ENCODE results near the gene FAM124A.
"Not testable (repeated sequence)": the region's sequence is repeated elsewhere in the genome, so short reads cannot be mapped to it uniquely, and the experiment has no call there.

FAM124A gene

DNA sequence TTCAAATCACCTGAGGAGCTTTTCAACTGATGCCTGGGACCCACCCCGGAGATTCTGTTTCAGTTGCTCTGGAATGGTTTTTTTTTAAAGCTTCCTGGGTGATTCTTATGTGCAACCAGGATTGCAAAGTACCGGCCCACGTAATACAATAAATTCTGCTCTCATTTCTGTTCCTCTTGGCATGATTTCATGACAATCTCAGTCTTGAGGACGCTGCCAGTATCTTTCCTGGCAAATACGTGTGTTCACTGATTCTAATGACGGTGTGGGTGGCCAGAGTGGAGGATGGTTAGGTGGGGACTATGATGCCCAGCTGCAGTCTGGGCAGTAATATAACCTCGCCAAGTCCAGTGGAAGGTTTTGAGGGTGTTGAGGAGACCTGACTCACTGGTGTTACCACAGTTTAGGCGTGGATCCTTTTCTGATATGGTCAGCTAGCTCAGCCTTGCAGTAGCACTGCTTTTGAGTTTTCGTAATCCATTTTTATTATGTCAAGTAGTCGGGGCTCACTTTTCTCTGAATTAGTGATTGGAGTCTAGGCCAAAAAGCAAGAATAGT is 49.4 kb downstream of the FAM124A start:
- DNase-seq, result no peak

GRCh38 chr13:51275101-51275500 is 52.9 kb downstream of the FAM124A start:
- DNase-seq, result no peak

DNA sequence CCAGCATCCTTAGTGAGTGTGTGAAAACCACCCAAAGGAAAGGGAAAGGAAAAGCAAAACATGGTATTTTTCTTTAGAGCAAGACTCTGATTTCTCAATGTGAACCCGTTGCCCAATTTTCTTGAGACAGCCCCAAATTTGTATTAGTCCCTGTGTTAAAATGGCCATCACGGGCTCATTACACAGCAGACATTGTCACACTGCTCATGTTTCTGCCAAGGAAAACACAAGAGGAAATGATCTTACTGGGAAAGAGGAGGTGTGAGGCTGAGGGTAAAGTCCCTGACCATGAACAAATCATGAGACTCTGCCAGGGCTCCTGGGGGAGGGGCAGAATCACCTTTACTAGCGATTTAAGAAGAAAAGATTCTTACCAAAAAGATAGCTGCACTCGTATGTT is 54.4 kb downstream of the FAM124A start:
- DNase-seq, result no peak

- no peak for DNase-seq
These were observed 55.7 kb downstream of the FAM124A start for GRCh38 chr13:51277928-51278327.

GRCh38 chr13:51278426-51279130 is 56.4 kb downstream of the FAM124A start:
- DNase-seq, result no peak

GRCh38 chr13:51280379-51280940 is 58.3 kb downstream of the FAM124A start:
- no peak for DNase-seq

DNA sequence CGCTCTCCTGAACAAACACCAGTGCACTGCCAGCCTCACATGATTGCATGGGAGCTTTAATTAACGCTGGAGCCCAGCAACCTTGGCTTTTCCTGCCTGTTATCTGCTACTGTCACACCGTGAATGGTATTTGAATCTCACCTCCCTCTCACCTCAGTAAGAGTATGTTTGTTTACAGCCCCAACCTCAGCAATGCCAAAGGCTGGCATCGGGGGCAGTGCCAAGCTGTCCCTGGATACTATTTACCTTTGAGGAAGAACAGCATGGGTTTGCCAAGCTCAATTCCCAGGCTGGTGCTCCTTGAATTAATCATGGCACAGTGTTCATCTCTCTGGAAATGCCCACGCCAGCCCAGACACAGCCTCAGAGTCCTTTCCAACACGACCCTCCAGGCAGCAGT is 60.1 kb downstream of the FAM124A start:
- no peak for DNase-seq

- DNase-seq, result not testable (repeated sequence)
These were observed 60.7 kb downstream of the FAM124A start for GRCh38 chr13:51282923-51283322.

DNA sequence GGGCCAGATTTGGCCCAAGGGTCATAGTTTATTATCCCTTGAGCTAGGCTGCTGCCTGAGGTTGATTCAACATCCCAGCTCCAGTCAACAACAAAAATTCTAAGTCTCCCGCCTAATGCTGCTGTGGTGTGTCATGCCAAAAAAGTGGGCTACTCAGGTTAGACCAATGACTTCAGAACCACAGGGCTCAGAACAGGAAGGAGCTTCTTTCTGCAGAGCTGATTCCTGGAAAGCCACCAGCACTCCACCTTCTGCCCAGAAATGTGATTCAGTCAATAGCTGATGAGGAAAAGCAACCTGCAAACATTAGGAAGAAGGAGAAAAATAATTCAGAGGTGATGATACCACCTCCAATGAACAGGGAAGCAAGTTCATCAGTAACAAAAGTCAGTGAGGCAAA is 61.2 kb downstream of the FAM124A start:
- no peak for DNase-seq

DNA sequence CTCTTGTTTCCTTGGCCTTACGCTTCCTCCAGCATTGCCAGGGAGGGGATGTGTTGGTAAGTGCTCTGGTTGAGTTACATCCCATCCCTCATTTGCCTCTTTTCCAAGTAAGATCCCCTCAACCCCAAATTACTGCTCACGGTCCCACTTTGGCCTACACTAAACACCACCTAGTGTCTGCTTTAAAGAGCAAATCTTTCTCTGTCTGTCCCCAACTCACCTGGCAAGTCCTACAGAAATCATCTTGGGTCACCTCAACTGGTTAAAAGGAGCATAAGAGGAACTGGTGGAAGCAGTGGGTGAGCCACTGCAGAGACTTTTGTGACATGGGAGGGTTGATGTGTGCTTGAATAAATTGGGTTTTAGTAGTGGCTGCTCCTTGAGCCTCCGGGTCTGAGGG is 62.1 kb downstream of the FAM124A start:
- DNase-seq, result no peak

DNA sequence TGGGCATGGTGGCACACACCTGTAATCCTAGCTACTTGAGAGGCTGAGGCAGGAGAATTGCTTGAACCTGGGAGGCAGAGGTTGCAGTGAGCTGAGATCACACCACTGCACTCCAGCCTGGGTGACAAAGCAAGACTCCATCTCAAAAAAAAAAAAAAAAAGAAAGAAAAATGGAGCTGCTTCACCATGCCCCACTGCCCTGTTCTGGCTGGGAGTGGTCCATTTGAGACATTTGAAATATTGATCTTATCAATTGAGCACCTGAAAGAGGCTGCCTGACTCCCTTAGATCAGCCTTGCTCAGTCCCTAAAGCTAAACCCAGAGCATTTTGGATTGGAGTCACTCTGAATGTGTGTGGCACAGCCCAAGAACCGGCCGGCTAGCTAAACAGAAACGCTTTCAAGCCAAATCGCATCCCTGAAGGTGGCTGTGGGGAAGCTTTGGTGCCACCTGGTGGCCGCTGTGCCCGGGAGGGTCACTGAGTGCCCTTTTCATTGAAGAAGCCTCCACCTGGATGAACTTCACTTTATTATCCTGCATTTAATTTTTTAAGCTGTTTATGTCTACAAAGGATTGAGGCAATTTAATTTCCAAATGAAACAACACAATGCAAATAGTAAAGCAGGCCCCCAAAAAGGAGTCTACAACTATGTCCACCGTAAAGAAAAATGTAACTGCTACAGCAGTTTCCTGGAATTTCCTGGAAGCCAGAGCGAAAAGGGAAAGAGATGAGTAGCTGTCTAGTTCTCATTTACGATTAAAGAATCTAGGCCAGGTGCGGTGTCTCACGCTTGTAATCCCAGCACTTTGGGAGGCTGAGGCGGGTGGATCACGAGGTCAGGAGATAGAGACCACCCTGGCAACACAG is 64.2 kb downstream of the FAM124A start:
- no peak for DNase-seq

- DNase-seq, result no peak
These were observed 65.6 kb downstream of the FAM124A start for GRCh38 chr13:51287758-51288157.

GRCh38 chr13:51288254-51288653 is 66.1 kb downstream of the FAM124A start:
- DNase-seq, result not testable (repeated sequence)

DNA sequence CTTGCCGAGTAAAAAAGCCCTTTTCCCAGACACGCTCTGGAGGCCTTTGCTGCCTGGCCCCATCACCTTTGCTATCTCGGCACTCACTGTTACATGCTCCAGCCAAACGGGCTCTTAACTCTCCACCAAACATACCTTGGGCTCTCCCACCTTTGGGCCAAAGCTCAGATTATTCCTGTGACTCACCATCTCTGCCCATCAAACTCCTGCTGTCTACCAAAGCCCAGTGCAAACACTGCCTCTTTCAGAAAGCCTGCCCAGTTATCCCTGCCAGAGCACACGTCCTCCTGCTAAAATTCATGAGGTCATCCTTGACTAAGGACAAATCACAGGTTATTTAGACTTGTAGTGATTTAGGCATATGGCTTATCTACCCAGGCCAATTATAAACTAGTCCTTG is 69.1 kb downstream of the FAM124A start:
- no peak for DNase-seq

DNA sequence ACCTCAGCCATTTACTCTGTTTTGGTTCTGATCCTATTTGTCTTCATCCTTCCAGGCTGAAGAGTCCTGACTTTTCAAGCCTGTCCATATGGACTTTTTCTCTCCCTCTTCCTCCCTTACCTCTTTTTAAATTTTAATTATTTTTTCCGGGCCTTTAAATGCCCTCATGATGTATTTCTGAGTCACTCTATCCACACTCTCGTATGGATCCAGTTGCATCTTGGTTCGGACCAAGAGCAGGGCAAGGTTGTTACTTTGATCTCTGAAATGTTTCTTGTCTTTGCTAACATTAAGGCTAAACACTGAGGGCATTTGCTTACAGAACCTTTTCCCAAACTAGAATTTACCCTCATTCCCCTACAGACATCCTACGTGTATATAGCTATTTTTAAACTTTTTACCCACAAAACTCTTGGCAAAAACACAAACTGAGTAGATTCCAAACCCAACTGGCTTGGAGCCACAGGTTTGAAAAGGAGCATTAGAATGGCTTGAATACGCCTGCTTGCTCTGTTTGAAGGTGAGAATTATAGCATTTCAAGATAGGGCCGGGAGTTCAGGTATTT is 69.9 kb downstream of the FAM124A start:
- no peak for DNase-seq

DNA sequence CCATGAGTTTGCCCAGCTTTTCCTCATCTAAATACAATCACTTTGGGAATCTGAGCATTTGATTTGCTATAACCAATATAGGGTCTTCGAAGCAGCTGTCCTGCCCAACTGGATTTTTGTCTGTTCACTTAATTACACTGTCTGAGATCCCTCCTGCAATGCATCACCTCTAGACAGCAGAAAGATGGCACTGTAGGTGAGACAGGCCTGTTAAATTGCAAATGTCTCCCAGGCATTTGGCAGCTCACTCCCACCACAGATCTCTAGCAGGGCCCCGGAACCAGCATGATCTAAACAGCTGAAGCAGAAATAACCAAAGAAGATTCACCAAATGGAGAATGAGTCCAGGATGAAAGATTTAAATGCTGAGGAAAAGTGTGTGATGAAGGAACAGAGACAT is 75.4 kb downstream of the FAM124A start:
- no peak for DNase-seq

- DNase-seq, result no peak
These were observed 76.6 kb downstream of the FAM124A start for GRCh38 chr13:51298812-51299211.

DNA sequence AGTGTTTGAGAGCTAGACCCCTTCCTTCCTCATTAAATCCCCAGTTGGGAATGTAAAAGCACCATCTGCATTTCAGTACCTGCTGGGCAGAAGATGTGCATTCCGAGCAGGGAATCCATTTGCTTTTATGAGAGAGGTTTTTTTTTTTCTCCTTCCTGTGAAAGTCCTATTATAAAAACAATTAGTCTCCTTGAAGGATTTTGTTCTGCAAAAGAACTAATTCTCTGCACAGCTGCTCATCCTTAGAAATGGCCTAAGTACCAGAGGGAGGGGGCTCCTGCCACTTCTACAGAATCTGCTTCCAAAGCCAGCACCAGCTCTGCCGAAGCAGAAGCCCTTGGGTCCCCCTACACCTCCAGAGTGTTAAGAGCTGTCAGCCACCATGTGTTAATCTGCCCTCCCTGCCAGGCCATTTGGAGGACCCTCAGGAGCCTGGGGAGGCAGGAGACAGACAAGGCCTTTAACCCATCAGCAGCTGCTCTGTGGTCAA is 80.9 kb downstream of the FAM124A start:
- DNase-seq, result no peak

DNA sequence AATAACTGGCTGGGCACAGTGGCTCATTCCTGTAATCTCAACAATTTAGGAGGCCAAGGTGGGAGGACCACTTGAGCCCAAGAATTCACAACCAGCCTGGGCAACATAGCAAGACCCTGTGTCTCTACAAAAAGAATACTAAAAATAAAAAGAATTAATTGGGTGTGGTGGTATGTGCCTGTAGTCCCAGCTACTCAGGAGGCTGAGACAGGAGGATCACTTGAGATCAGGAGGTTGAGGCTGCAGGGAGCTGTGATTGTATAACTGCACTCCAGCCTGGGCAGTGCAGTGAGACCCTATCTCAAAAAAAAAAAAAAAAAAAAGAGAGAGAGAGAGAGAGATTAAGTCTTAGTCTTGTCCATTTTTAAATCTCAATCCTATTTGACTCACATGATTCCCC is 81.7 kb downstream of the FAM124A start:
- DNase-seq, result no peak

GRCh38 chr13:51305271-51305967 is 83.2 kb downstream of the FAM124A start:
- no peak for DNase-seq

GRCh38 chr13:51308781-51309180 is 86.6 kb downstream of the FAM124A start:
- no peak for DNase-seq

- no peak for DNase-seq
These were observed 89.0 kb downstream of the FAM124A start for GRCh38 chr13:51311231-51311630.
